Effector memory CD4-positive, alpha-beta T cell (primary cell): ENCODE measurements around the gene CDRT4.

ENCODE experiments used
- DNase-seq, 3 donors: peaks; one replicate each; pipeline ENCODE4 v3.0.0-alpha.2; 2020
- H3K27ac ChIP-seq: 2 replicates; pipeline ENCODE4 v1.7.0; 2013; ENCODE audit warnings: mild to moderate bottlenecking, low read length, moderate library complexity; ENCODE audit not compliant: insufficient read depth, poor library complexity, severe bottlenecking
- H3K27me3 ChIP-seq: replicated peaks from 2 replicates; pipeline ENCODE4 v1.7.0; 2013; ENCODE audit warnings: mild to moderate bottlenecking, low read length; ENCODE audit not compliant: insufficient read depth, control insufficient read depth, poor library complexity, severe bottlenecking
- H3K36me3 ChIP-seq: 2 replicates; pipeline ENCODE4 v1.7.0; 2013; ENCODE audit warnings: mild to moderate bottlenecking, low read length, moderate library complexity; ENCODE audit not compliant: control insufficient read depth, insufficient read depth
- H3K4me1 ChIP-seq: 2 replicates; pipeline ENCODE4 v1.7.0; 2013; ENCODE audit warnings: low read length, mild to moderate bottlenecking; ENCODE audit not compliant: control insufficient read depth, insufficient read depth, poor library complexity, severe bottlenecking
- H3K4me3 ChIP-seq: 2 replicates; pipeline ENCODE4 v1.7.0; 2013; ENCODE audit warnings: low read length, low read depth, mild to moderate bottlenecking; ENCODE audit not compliant: insufficient read depth, poor library complexity, severe bottlenecking
- H3K9me3 ChIP-seq: 2 replicates; pipeline ENCODE4 v1.7.0; 2013; ENCODE audit warnings: mild to moderate bottlenecking, low read length, moderate library complexity; ENCODE audit not compliant: control insufficient read depth

CDRT4 gene

DNA sequence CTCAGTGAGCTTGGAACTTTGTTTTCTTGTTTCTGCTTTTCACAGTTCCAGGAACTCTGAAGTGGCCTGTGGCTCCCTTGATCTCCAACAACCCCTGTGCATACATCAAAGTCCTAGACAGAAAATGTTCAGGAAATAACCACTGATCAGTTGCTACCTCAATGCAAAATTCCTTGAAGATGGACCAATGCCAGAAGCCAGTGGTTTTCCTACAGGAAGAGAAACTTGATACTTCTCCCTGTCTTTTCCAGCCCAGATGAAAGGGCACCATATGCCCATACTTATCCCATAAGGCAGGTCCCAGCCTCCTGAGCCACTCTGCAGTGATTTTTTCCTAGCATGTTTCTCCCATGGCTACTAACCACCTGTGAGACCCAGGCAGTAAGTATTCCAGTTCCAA lies 12.3 kb upstream of the CDRT4 start:
- H3K36me3 ChIP-seq = no peaks in the 10 kb centered on the region
- no peaks in the 10 kb centered on the region for H3K9me3 ChIP-seq
- no peak for DNase-seq
- no peak overlapping the region for H3K27ac ChIP-seq
- no peak overlapping the region for H3K4me3 ChIP-seq
- no peaks in the 10 kb centered on the region for H3K27me3 ChIP-seq
- no peaks in the 10 kb centered on the region for H3K4me1 ChIP-seq

DNA sequence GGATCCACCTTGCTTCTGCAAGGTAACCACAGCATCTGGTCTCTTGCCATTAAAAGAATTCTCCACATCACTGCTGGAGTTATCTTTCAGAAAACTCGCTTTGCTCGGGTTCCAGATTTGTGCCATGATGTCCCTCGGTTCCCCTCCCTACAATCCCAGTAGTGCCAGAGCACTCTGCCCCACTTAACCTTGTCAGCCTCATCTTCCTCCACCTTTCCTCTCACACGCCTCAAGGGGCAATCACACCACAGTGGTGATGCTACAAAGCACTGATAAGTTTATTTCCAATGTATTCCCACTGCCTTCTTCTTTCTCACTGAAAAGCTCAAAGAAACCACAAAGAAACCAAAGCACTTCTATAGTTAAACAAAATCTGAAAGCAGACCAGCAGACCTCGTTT lies 11.4 kb upstream of the CDRT4 start:
- Histone ChIP-seq H3K27ac (no peak overlapping the region), H3K9me3 (no peaks in the 10 kb centered on the region), H3K27me3 (no peaks in the 10 kb centered on the region), H3K4me3 (no peak overlapping the region), H3K36me3 (no peaks in the 10 kb centered on the region), H3K4me1 (no peaks in the 10 kb centered on the region)
- DNase-seq = no peak

DNA sequence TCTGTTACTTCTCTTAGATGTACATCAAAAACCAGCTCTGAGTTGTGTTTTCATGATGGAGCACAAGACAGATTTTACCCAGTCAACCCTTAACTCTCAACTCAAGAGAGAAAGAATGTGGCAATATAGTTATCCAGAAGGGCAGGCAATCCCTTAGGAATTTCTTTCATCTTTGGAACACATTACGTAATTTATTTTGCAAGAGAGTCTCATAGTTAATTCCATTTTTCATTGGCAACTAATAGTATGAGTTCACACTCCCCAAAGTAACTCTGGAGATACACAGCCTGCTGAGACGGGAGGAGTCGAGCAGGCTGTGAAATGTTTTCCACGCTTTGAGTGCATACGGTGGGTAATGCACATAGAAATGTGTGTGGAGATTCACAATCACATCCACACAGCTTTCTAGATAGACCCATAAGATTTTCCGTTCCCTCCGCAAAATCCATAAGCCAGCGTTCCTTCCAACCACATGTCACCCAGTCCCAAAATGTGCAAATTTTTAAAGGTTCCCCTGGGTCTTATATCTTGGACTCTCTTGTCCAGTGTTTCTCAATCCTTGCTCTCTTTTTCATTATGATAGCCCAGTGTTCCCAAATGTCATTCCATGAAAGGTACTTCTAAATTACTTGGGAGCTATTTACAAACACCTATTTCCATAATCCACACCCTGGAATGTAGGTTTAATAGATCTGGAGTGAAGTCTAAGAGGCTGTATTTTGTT lies 8.4 kb upstream of the CDRT4 start:
- Histone ChIP-seq H3K27me3 (no peaks in the 10 kb centered on the region), H3K27ac (no peak overlapping the region), H3K4me3 (no peak overlapping the region), H3K36me3 (no peaks in the 10 kb centered on the region), H3K9me3 (no peaks in the 10 kb centered on the region), H3K4me1 (no peaks in the 10 kb centered on the region)
- DNase-seq = no peak

DNA sequence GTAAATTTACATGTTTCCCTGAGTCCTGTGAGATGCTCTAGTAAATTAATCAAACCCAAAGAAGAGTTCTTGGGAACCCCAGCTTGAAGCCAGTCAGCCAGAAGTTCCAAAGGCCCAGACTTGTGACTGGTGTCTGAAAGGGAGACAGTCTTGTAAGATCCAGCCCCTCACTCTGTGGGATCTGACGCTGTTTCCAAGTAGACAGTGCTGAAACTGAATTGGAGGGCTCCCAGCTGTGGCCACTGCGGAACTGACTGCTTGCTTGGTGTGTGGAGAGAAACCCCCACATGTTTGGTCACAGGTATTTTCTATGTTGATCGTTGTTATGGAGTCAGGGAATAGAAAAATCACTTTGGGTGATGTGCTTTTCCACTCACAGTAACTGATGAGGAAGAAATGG lies 5.5 kb upstream of the CDRT4 start:
- Histone ChIP-seq H3K4me3 (no peak overlapping the region), H3K27ac (no peak overlapping the region), H3K27me3 (no peaks in the 10 kb centered on the region), H3K4me1 (no peaks in the 10 kb centered on the region), H3K9me3 (no peaks in the 10 kb centered on the region), H3K36me3 (no peaks in the 10 kb centered on the region)
- DNase-seq = no peak

DNA sequence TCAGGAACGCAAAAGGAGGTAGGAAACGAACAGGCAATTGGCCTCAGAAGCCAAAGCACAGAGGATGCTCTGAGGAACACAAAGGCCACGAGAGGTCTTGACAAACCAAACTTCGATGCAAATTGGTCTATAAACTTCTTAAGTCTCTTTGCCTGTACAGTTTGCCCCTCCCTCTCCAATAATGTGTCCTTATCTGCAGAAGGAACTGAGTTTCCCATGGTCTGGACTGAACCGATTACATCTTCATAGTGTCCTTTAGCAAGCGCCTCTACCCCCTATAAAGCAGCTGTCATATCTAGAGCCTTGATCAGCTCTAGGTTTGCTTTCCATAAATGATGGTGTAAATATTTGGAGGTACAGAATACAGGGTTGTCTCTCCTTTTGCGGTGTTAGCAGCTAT lies 3.1 kb upstream of the CDRT4 start:
- Histone ChIP-seq H3K4me3 (no peak overlapping the region), H3K27me3 (no peaks in the 10 kb centered on the region), H3K27ac (no peak overlapping the region), H3K4me1 (no peaks in the 10 kb centered on the region), H3K36me3 (no peaks in the 10 kb centered on the region), H3K9me3 (no peaks in the 10 kb centered on the region)
- DNase-seq = no peak

GRCh38 chr17:15469260-15469659 lies 1.8 kb upstream of the CDRT4 start:
- no peaks in the 10 kb centered on the region for H3K9me3 ChIP-seq

GRCh38 chr17:15468126-15468525 lies 705 bp upstream of the CDRT4 start:
- Histone ChIP-seq H3K9me3 (no peaks in the 10 kb centered on the region), H3K36me3 (no peaks in the 10 kb centered on the region), H3K27me3 (no peaks in the 10 kb centered on the region), H3K4me3 (no peak overlapping the region), H3K4me1 (no peaks in the 10 kb centered on the region), H3K27ac (no peak overlapping the region)
- DNase-seq = no peak

More at GRCh38 chr17:15469260-15469659, 1.8 kb upstream of the CDRT4 start:
- Histone ChIP-seq H3K36me3 (no peaks in the 10 kb centered on the region), H3K4me3 (no peak overlapping the region), H3K4me1 (no peaks in the 10 kb centered on the region), H3K27ac (no peak overlapping the region), H3K27me3 (no peaks in the 10 kb centered on the region)
- DNase-seq = no peak

GRCh38 chr17:15466131-15466530 lies 1.3 kb downstream of the CDRT4 start:
- no peaks in the 10 kb centered on the region for H3K4me1 ChIP-seq
- no peaks in the 10 kb centered on the region for H3K36me3 ChIP-seq
- H3K27me3 ChIP-seq = no peaks in the 10 kb centered on the region
- no peak for DNase-seq
- H3K27ac ChIP-seq = no peak overlapping the region
- H3K4me3 ChIP-seq = no peak overlapping the region
- H3K9me3 ChIP-seq = no peaks in the 10 kb centered on the region

- H3K4me3 ChIP-seq = no peak overlapping the region
- H3K4me1 ChIP-seq = no peaks in the 10 kb centered on the region
- H3K27ac ChIP-seq = no peak overlapping the region
- no peaks in the 10 kb centered on the region for H3K36me3 ChIP-seq
- H3K27me3 ChIP-seq = no peaks in the 10 kb centered on the region
- no peak for DNase-seq
- no peaks in the 10 kb centered on the region for H3K9me3 ChIP-seq
Observed at GRCh38 chr17:15465045-15465701, 2.2 kb downstream of the CDRT4 start.

DNA sequence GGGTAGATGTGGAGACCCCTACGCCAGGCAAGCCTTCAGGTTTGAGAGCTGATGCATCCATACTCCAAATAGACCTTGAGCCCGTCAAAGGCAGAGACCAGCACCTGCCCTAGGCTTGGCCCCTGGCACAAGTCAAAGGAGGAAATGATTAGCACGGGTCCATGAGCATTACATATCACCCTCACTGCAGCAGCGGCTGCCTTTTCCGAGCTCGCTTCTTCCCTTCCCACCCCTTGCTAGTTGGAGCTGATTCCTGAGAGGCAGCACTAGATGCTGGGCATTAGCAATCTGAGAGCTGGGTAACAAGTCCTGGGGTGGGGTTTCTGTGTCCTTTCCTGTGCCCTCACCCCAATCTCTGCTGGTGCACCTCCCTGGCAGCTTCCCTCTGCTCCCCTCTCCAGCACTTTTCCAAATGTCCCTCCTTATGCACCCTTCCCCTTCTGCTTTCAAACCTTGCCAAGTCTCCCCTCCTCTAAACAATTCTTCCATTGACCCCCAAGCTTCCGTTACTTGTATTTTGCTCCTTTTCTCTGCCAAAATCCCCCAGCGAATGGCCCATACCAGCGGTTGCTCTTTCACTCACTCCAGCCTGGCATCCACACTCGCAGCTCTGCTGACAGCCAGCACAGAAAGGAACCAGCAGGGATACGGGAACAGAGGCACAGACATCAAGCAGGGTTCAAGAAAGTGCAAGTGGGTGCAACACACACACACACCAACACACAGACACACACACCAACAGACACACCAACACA lies 3.0 kb downstream of the CDRT4 start:
- H3K27me3 ChIP-seq = no peaks in the 10 kb centered on the region
- H3K9me3 ChIP-seq = no peaks in the 10 kb centered on the region
- no peaks in the 10 kb centered on the region for H3K4me1 ChIP-seq
- DNase-seq = no peak
- no peak overlapping the region for H3K4me3 ChIP-seq
- H3K27ac ChIP-seq = no peak overlapping the region
- no peaks in the 10 kb centered on the region for H3K36me3 ChIP-seq
